ENCODE data around the gene FAM162A.
A peak's percentile ranks its signal among the peaks of the same experiment; 100 is the strongest.
"Not testable (repeated sequence)": the region's sequence is repeated elsewhere in the genome, so short reads cannot be mapped to it uniquely, and the experiment has no call there.

The FAM162A gene

GRCh38 chr3:122416966-122417365 lies 33.0 kb downstream of the FAM162A start:
- DNase-seq (ENCODE audit: low read depth in 2 of 2), result no peak

GRCh38 chr3:122421101-122421500 lies 37.1 kb downstream of the FAM162A start:
- DNase-seq (ENCODE audit: low read depth in 2 of 2), result no peak

DNA sequence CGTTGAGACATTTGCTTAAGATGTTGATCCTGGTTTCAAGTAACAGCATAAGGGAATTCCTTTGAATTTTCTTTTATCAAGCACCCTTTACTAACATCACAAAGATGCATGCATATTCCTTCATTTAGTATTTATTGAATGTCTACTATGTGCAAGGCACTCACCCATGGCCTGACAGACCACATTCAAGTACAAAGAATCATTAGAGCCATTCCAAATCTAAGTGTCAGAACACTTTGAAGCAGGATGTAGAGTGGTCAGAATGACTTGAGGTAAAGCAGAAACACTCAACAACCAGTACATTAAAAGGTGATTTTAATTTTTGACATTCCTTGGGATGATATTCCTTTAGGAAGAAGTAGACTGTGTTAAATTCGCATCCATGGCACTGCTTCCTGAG lies 37.9 kb downstream of the FAM162A start:
- DNase-seq (ENCODE audit: low read depth in 2 of 2), result no peak

GRCh38 chr3:122427857-122428471 lies 44.0 kb downstream of the FAM162A start:
- no peak for DNase-seq (ENCODE audit: low read depth in 2 of 2)

- DNase-seq (ENCODE audit: low read depth in 2 of 2), result no peak
Measured at GRCh38 chr3:122430371-122430770, 46.4 kb downstream of the FAM162A start.

DNA sequence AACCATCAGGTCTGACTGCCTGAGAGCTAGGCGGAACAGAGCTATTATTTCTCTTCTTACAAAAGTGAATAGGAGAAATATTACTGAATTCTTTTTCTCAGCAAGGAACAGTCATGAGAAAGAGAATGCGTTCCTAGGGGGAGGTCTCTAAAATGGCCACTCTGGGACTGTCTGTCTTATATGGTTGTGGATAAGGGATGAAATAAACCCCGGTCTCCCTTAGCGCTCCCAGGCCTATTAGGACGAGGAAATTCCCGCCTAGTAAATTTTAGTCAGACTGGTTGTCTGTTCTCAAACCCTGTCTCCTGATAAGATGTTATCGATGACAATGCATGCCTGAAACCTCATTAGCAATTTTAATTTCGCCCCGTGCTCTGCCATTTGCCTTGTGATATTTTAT lies 52.0 kb downstream of the FAM162A start:
- DNase-seq (ENCODE audit: low read depth in 2 of 2), result no peak

- DNase-seq (ENCODE audit: low read depth in 2 of 2), result no peak
Measured at GRCh38 chr3:122443090-122443489, 59.1 kb downstream of the FAM162A start.

GRCh38 chr3:122443762-122444490 lies 59.9 kb downstream of the FAM162A start:
- not testable (repeated sequence) for DNase-seq (ENCODE audit: low read depth in 2 of 2)

GRCh38 chr3:122444491-122444887 lies 60.5 kb downstream of the FAM162A start:
- not testable (repeated sequence) for DNase-seq (ENCODE audit: low read depth in 2 of 2)

GRCh38 chr3:122448218-122448617 lies 64.2 kb downstream of the FAM162A start:
- DNase-seq (ENCODE audit: low read depth in 2 of 2), result not testable (repeated sequence)

- DNase-seq (ENCODE audit: low read depth in 2 of 2), result no peak
Measured at GRCh38 chr3:122451371-122451770, 67.4 kb downstream of the FAM162A start.

- no peak for DNase-seq (ENCODE audit: low read depth in 2 of 2)
Measured at GRCh38 chr3:122456074-122456473, 72.1 kb downstream of the FAM162A start.

DNA sequence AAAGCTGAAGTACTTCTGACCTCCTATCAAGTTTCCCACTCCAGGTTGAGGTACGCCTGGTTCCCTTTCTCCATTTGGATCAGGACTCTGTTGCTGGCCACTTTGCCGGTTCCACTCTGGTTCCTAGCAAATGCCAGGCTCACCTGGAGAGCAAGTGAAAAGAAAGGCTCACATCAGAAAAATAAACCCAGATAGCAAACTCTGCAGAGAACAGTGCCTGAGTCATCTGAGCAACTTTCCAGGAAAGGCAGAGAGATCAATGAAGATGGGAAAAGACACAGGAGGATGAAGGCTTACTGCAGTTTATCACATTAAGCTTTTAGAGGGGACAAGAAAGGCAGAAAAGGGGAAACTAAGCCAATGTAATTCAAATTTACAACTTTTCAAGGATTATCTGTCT lies 73.7 kb downstream of the FAM162A start:
- no peak for DNase-seq (ENCODE audit: low read depth in 2 of 2)

DNA sequence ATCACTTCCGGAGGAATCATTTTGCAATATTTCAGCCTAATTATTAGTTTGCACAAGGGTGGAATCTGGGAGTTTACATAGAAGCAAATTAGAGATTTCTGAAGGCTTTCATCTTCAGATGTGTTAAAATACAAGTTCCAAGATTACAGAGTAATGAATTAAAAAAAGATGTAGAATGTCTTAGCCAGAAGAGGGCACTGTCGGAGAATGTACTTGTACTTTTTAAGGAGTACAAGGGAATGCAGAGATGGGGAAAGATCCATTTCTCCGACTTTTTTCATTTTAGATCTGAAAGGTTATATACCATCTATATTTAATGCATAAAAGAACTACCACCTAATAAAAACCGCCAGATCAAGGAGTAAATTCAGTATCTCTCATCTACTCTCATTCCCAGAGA lies 75.0 kb downstream of the FAM162A start:
- peak; percentile 26 to 32 for DNase-seq (ENCODE audit: low read depth in 2 of 2)

DNA sequence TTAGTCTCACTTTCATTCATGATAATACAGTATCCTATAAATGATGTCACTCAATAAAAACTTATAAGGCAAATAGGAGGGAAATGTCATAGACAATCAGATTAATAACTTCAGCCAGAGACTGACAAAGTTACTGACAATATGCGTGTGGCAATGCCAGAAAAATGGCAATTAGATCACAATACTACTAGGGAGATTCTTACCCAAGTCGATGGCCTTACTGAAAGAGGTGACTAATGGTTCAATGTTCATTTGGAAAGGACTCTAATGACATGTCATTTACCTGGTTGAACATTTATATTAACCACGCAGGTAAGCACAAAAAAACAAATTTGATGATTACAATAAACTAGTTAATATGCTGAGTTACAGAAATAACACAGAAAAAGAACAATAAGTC lies 77.8 kb downstream of the FAM162A start:
- DNase-seq (ENCODE audit: low read depth in 2 of 2), result no peak
